ENCODE measurements around the gene TMEM259. TPM values are rescaled to one million over a fixed set of nuclear protein-coding genes. Genes with fewer than 3 reads are reported as not detected.

The TMEM259 gene
- total RNA-seq, 4 donors from 2014 or later: 146 to 179 (median 154) TPM

DNA sequence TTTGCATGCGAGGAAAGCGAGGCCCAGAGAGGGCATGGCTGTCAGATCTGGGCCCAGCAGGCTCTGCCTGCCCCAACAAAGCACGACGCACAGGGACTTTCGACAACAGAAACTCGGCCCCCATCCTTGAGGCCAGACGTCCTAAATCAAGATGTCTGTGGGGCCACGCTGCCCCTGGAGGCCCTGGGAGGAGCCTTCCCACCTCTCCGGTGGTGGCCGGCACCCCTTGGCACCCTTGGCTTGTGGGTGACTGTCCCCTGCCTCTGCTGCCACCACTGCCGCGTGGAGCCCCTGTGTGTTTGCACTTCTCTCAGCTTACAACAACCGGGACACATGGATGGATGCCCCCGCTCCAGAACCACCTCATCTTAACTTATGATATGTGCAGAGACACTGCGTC is 32.4 kb downstream of the TMEM259 start:
- WGBS, 2 donors (ENCODE audit: low coverage in 1 of 2): 88 to 100% methylated on average over 3 to 6 of the region's 15 CpGs
- peaks cover 0 to 69% of the 10 kb centered on the region in 2 donors for H3K36me3 ChIP-seq
- peaks cover 0 to 36% (median 10%) of the 10 kb centered on the region in 3 donors for H3K4me1 ChIP-seq
- no peak for ATAC-seq
- TF ChIP-seq POLR2AphosphoS5 (IDR thresholded peaks at IDR 0.05) (no peak), POLR2A (IDR thresholded peaks at IDR 0.05) (no peak), EP300 (IDR thresholded peaks at IDR 0.05) (no peak)
- TF ChIP-seq, protein P1, sequence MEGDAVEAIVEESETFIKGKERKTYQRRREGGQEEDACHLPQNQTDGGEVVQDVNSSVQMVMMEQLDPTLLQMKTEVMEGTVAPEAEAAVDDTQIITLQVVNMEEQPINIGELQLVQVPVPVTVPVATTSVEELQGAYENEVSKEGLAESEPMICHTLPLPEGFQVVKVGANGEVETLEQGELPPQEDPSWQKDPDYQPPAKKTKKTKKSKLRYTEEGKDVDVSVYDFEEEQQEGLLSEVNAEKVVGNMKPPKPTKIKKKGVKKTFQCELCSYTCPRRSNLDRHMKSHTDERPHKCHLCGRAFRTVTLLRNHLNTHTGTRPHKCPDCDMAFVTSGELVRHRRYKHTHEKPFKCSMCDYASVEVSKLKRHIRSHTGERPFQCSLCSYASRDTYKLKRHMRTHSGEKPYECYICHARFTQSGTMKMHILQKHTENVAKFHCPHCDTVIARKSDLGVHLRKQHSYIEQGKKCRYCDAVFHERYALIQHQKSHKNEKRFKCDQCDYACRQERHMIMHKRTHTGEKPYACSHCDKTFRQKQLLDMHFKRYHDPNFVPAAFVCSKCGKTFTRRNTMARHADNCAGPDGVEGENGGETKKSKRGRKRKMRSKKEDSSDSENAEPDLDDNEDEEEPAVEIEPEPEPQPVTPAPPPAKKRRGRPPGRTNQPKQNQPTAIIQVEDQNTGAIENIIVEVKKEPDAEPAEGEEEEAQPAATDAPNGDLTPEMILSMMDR (IDR thresholded peaks at IDR 0.05): no peak
- H3K27ac ChIP-seq: no peak overlapping the region
- H3K4me3 ChIP-seq: no peak overlapping the region
- H3K27me3 ChIP-seq: no peaks in the 10 kb centered on the region
- no peaks in the 10 kb centered on the region for H3K9me3 ChIP-seq

DNA sequence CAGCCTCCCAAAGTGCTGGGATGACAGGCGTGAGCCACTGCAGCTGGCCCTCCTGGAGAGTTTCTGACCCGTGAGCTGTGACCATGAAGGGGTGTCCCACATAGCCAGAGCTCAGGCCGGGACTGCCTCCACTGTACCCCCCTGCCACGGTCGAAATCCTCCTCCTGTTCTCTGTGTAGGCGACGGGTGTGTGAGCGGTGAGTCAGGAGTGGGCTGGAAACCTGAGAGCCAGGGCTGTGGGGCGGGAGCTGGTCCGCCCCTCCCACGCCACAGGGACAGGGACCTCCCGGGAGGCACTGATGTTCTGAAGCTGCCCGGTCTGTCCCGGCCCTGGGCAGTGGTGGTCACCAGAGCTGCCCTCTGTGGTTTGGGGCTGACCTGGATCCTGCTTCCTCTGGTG is 32.8 kb downstream of the TMEM259 start:
- Histone ChIP-seq H3K36me3 (peaks cover 0 to 64% of the 10 kb centered on the region in 2 donors), H3K27ac (no peak overlapping the region), H3K9me3 (no peaks in the 10 kb centered on the region), H3K4me1 (peaks cover 0 to 40% (median 14%) of the 10 kb centered on the region in 3 donors), H3K27me3 (no peaks in the 10 kb centered on the region), H3K4me3 (no peak overlapping the region)
- TF ChIP-seq POLR2A (IDR thresholded peaks at IDR 0.05) (no peak), EP300 (IDR thresholded peaks at IDR 0.05) (no peak), POLR2AphosphoS5 (IDR thresholded peaks at IDR 0.05) (no peak)
- TF ChIP-seq, protein P1 (IDR thresholded peaks at IDR 0.05): no peak
- ATAC-seq: no peak
- no CpG with 5 or more reads among the region's 14 CpGs for WGBS, 2 donors (ENCODE audit: low coverage in 1 of 2)

DNA sequence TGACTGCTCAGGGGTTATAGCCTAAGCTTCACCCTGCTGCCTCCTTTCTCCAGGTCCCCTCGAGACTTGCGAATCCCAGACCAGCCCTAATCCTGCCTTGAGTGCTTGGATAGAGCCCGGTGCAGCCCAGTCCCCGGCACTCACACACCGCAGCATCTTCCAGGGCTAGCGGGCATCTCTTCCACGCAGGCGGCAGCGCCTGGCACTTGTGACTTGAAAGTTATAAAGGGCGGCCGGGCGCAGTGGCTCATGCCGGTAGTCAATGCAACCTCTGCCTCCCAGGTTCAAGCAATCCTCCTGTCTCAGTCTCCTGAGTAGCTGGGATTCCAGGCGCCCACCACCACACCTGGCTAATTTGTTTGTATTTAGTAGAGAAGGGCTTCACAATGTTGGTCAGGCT is 34.8 kb downstream of the TMEM259 start:
- no peaks in the 10 kb centered on the region for H3K27me3 ChIP-seq

DNA sequence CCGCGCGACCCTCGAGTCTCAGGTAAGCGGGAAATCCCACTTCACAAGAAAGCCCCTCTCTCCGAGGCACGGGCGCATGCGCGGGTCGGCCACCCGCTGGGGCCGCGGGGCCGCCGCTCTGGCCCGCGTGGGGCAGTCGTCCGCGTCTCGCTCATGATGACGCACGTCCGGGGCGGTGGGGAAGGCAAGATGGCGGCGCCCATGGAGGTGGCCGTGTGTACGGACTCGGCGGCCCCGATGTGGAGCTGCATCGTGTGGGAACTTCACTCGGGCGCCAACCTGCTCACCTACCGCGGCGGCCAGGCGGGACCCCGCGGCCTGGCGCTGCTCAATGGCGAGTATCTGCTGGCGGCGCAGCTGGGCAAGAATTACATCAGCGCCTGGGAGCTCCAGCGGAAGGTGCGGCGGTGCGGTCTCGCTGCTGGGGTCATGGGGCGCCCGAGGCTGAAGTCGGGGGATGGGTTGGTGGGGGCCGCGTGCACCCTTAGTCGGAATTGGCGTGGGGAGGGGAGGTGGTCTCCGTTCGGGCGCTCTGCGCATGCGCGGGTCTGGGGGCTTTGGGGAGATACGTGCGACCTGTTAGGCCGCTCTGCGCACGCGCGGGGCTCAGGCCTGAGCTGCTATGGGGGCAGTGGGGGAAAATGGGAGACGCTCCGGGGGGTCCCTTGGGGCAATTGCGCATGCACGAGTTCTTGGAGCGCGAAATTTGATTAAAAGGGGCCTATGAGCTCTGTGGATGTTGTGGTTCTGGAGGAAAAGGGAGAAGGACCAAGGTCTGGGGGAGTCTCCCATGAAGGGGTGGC is 36.6 kb downstream of the TMEM259 start, which contains the start of gene WDR18:
Gene WDR18, plus strand, starts transcription at position 181 of the 803 bp plus-strand sequence. Its CDS starts 9 bp downstream, at position 190.
- H3K4me1 ChIP-seq: peaks cover 0 to 41% (median 18%) of the 10 kb centered on the region in 3 donors
- H3K36me3 ChIP-seq: peaks cover 0 to 31% of the 10 kb centered on the region in 2 donors
- H3K4me3 ChIP-seq: peak within 1 kb of the TSS; percentile 85 to 89
- WGBS, 2 donors (ENCODE audit: low coverage in 1 of 2): 0% methylated on average over 1 to 17 of the region's 78 CpGs
- peak within 1 kb of the TSS; percentile 80 to 94 (median 85) for H3K27ac ChIP-seq
- H3K27me3 ChIP-seq: peaks cover 5% of the 10 kb centered on the region
- ATAC-seq: peak; percentile 95
- peak; percentile 78 for TF ChIP-seq POLR2AphosphoS5 (IDR thresholded peaks at IDR 0.05)
- TF ChIP-seq, protein P1 (IDR thresholded peaks at IDR 0.05): peak in 3 of 4 experiments; percentile 43 to 67 (median 44)
- peak; percentile 55 to 57 for TF ChIP-seq POLR2A (IDR thresholded peaks at IDR 0.05)
- no peak for TF ChIP-seq EP300 (IDR thresholded peaks at IDR 0.05)
- H3K9me3 ChIP-seq: no peaks in the 10 kb centered on the region

More for the DNA sequence above, 34.8 kb downstream of the TMEM259 start:
- Histone ChIP-seq H3K36me3 (peaks cover 0 to 48% of the 10 kb centered on the region in 2 donors), H3K9me3 (no peaks in the 10 kb centered on the region), H3K4me1 (peaks cover 0 to 47% (median 18%) of the 10 kb centered on the region in 3 donors), H3K4me3 (no peak overlapping the region), H3K27ac (no peak overlapping the region)
- TF ChIP-seq EP300 (IDR thresholded peaks at IDR 0.05): no peak
- TF ChIP-seq, protein P1 (IDR thresholded peaks at IDR 0.05): no peak
- no peak for TF ChIP-seq POLR2A (IDR thresholded peaks at IDR 0.05)
- TF ChIP-seq POLR2AphosphoS5 (IDR thresholded peaks at IDR 0.05): no peak
- WGBS, 2 donors (ENCODE audit: low coverage in 1 of 2): 91% methylated on average over 9 of the region's 14 CpGs; no CpG with 5 or more reads in 1 of the 2 donors
- no peak for ATAC-seq

Measured in gastroesophageal sphincter (tissue), 4 donors.